Fibroblast of the aortic adventitia (primary cell): ENCODE data around the gene NAMPT. TPM values are rescaled to one million over a fixed set of nuclear protein-coding genes. Genes with fewer than 3 reads are reported as not detected.

Source experiments
- DNase-seq: peaks from one replicate; pipeline ENCODE4 v3.0.0-alpha.2; 2010; ENCODE audit warnings: low read depth
- H3K4me3 ChIP-seq: 2 replicates; pipeline ENCODE4 v1.5.1; 2011; ENCODE audit warnings: low read depth, mild to moderate bottlenecking, control low read depth, low read length, moderate library complexity
- CTCF ChIP-seq: IDR thresholded peaks from 2 replicates; pipeline ENCODE4 v1.5.1; 2011; ENCODE audit warnings: mild to moderate bottlenecking, low read length, control low read depth, inconsistent platforms; ENCODE audit not compliant: insufficient read depth
- total RNA-seq: library from RNA; depleted of rRNA; stranded (reverse); fragments of >200 nt; gene quantifications from 2 replicates; pipeline ENCODE4 v1.2.3, GENCODE V29; 2012; ENCODE audit warnings: low replicate concordance

NAMPT gene
- total RNA-seq, 1 donor, result 84.4 TPM

- TF ChIP-seq CTCF, result no peak
- peak; percentile 97 for DNase-seq
- peak overlapping the region; percentile 82 for H3K4me3 ChIP-seq
These were observed 470 bp upstream of the NAMPT start for GRCh38 chr7:106285051-106285854.

GRCh38 chr7:106283831-106284713 is 711 bp downstream of the NAMPT start:
- DNase-seq, result peak; percentile 63
- H3K4me3 ChIP-seq, result peak overlapping the region; percentile 63
- no peak for TF ChIP-seq CTCF

- peak; percentile 51 for DNase-seq
- TF ChIP-seq CTCF, result no peak
- H3K4me3 ChIP-seq, result peak overlapping the region; percentile 63
These were observed 1.3 kb downstream of the NAMPT start for GRCh38 chr7:106283501-106283830.

- peak overlapping the region; percentile 63 for H3K4me3 ChIP-seq
- no peak for TF ChIP-seq CTCF
- no peak for DNase-seq
These were observed 1.9 kb downstream of the NAMPT start for GRCh38 chr7:106282852-106283251.

GRCh38 chr7:106282390-106282789 is 2.4 kb downstream of the NAMPT start:
- TF ChIP-seq CTCF, result no peak
- H3K4me3 ChIP-seq, result peak overlapping the region; percentile 34
- DNase-seq, result peak; percentile 40

- H3K4me3 ChIP-seq, result peak overlapping the region; percentile 9
- no peak for DNase-seq
- TF ChIP-seq CTCF, result no peak
These were observed 3.0 kb downstream of the NAMPT start for GRCh38 chr7:106281585-106282318.
